ENCODE data around the gene KCNQ5.
"Not testable (repeated sequence)": the region's sequence is repeated elsewhere in the genome, so short reads cannot be mapped to it uniquely, and the experiment has no call there.

Gene KCNQ5

GRCh38 chr6:73216859-73217258, 595.0 kb downstream of the KCNQ5 start:
- DNase-seq, result no peak

- DNase-seq, result no peak
Measured at GRCh38 chr6:73225396-73225795, 603.5 kb downstream of the KCNQ5 start, which contains the start of gene KHDC1L. KHDC1L (minus strand) TSS chr6:73225496; CDS start chr6:73225408, 88 bp downstream.

GRCh38 chr6:73227606-73228255, 605.9 kb downstream of the KCNQ5 start:
- no peak for DNase-seq

GRCh38 chr6:73231986-73232391, 610.1 kb downstream of the KCNQ5 start:
- no peak for DNase-seq

- DNase-seq, result no peak
Measured at GRCh38 chr6:73233048-73233447, 611.2 kb downstream of the KCNQ5 start.

GRCh38 chr6:73233971-73234370, 612.1 kb downstream of the KCNQ5 start:
- not testable (repeated sequence) for DNase-seq

- no peak for DNase-seq
Measured at GRCh38 chr6:73234733-73235132, 612.9 kb downstream of the KCNQ5 start.

GRCh38 chr6:73236144-73236750, 614.4 kb downstream of the KCNQ5 start:
- no peak for DNase-seq

- no peak for DNase-seq
Measured at GRCh38 chr6:73240730-73241129, 618.9 kb downstream of the KCNQ5 start.

GRCh38 chr6:73242001-73242400, 620.1 kb downstream of the KCNQ5 start:
- DNase-seq, result no peak

Measured in activated CD4-positive, alpha-beta T cell treated with anti-CD3 and anti-CD28 coated beads, Interleukin-2, amount 50 U/mL, for 4 hours (primary cell).